Activated T-cell treated with anti-CD3 and anti-CD28 coated beads for 1 hour (primary cell): Measurements from ENCODE around the gene COL13A1.

Experiments
- DNase-seq: peaks from one replicate; pipeline ENCODE4 v3.0.0-alpha.2; 2020; ENCODE audit warnings: low read depth

COL13A1 gene

GRCh38 chr10:69820817-69821216, 19.1 kb downstream of the COL13A1 start:
- no peak for DNase-seq

- DNase-seq = no peak
Observed at GRCh38 chr10:69825604-69826003, 23.9 kb downstream of the COL13A1 start.

- no peak for DNase-seq
Observed at GRCh38 chr10:69826094-69826493, 24.4 kb downstream of the COL13A1 start.

- no peak for DNase-seq
Observed at GRCh38 chr10:69826789-69827554, 25.3 kb downstream of the COL13A1 start.

GRCh38 chr10:69828144-69828870, 26.6 kb downstream of the COL13A1 start:
- no peak for DNase-seq

- no peak for DNase-seq
Observed at GRCh38 chr10:69829775-69830174, 28.1 kb downstream of the COL13A1 start.

- no peak for DNase-seq
Observed at GRCh38 chr10:69831231-69831855, 29.6 kb downstream of the COL13A1 start.

- DNase-seq = no peak
Observed at GRCh38 chr10:69835233-69835632, 33.5 kb downstream of the COL13A1 start.

GRCh38 chr10:69835875-69836730, 34.4 kb downstream of the COL13A1 start:
- no peak for DNase-seq

- no peak for DNase-seq
Observed at GRCh38 chr10:69836731-69837030, 35.0 kb downstream of the COL13A1 start.

- no peak for DNase-seq
Observed at GRCh38 chr10:69837261-69837660, 35.6 kb downstream of the COL13A1 start.

GRCh38 chr10:69838418-69838817, 36.7 kb downstream of the COL13A1 start:
- no peak for DNase-seq

- DNase-seq = no peak
Observed at GRCh38 chr10:69838853-69839252, 37.1 kb downstream of the COL13A1 start.

GRCh38 chr10:69839696-69840345, 38.1 kb downstream of the COL13A1 start:
- no peak for DNase-seq

GRCh38 chr10:69840773-69841172, 39.1 kb downstream of the COL13A1 start:
- DNase-seq = no peak

GRCh38 chr10:69842020-69842419, 40.3 kb downstream of the COL13A1 start:
- DNase-seq = no peak

GRCh38 chr10:69842882-69843281, 41.2 kb downstream of the COL13A1 start:
- no peak for DNase-seq

GRCh38 chr10:69843923-69844322, 42.2 kb downstream of the COL13A1 start:
- no peak for DNase-seq

- no peak for DNase-seq
Observed at GRCh38 chr10:69844698-69845097, 43.0 kb downstream of the COL13A1 start.

GRCh38 chr10:69845574-69846292, 44.0 kb downstream of the COL13A1 start:
- no peak for DNase-seq

GRCh38 chr10:69846293-69846921, 44.7 kb downstream of the COL13A1 start:
- no peak for DNase-seq
